DOHH2 (cell line): ENCODE measurements around the gene RSPH10B.
"Not testable (repeated sequence)": the region's sequence is repeated elsewhere in the genome, so short reads cannot be mapped to it uniquely, and the experiment has no call there.

Experiments used
- CTCF ChIP-seq: fragments of 200-600 bp; sonication (generic); IDR thresholded peaks from one replicate; pipeline ENCODE4 v1.5.1; 2014; ENCODE audit warnings: antibody characterized with exemption, mild to moderate bottlenecking, low read depth, low read length; ENCODE audit not compliant: poor library complexity, severe bottlenecking
- EZH2phosphoT487 ChIP-seq: fragments of 200-600 bp; sonication (generic); IDR thresholded peaks from 2 replicates; pipeline ENCODE4 v1.6.1; 2017; ENCODE audit warnings: borderline replicate concordance, mild to moderate bottlenecking, antibody characterized with exemption, low read length, moderate library complexity, mixed read lengths

GRCh38 chr7:5930290-5930689 is 40.2 kb downstream of the RSPH10B start:
- TF ChIP-seq CTCF, EZH2phosphoT487: not testable (repeated sequence)
